ENCODE measurements around the gene RNF183. TPM values are rescaled to one million over a fixed set of nuclear protein-coding genes. Genes with fewer than 3 reads are reported as not detected.

Gene RNF183
- total and polyA plus RNA-seq, 2 of the 4 experiments (the other 2 are of a cell fraction): not detected

DNA sequence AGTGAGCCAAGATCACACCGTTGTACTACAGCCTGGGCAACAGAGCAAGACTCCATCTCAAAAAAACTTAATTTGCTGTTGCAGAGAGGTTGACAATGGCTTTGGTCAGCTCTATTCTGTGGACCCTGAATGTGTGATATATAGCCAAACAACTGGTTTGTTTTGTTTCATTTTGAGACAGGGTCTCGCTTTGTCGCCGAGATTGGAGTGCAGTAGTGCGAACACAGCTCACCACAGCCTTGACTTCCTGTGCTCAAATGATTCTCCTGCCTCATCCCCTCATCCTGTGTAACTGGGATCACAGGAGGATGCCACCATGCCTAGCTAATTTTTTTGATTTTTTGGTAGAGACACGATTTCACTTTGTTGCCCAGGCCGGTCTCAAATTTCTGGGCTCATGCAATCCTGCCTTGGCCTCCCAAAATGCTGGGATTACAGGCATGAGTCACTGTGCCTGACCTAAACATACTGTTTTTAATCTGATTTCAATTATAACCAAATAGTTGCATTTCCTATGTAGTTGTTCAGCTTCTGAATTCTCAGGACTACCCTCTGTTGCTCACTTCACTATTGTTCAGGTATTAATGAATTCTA, 9.8 kb downstream of the RNF183 start:
- no peak overlapping the region for H2BK20ac ChIP-seq (ENCODE audit: low read depth, low read length)
- peaks cover 5% of the 10 kb centered on the region for H3K9me1 ChIP-seq (ENCODE audit: insufficient read depth, low read length)
- H3K14ac ChIP-seq (replicated peaks; ENCODE audit: low read depth, low read length): no peak overlapping the region
- H2BK120ac ChIP-seq (ENCODE audit: low read depth, low read length): no peak overlapping the region
- H4K5ac ChIP-seq (ENCODE audit: low read depth, low read length): no peak overlapping the region
- H3K36me3 ChIP-seq (ENCODE audit: control insufficient read depth, insufficient read depth, low read length): peaks cover 30% of the 10 kb centered on the region
- H3K27me3 ChIP-seq (ENCODE audit: control insufficient read depth, insufficient read depth, low read length): no peaks in the 10 kb centered on the region; the same call in 1 of the 2 replicates
- peaks cover 6% of the 10 kb centered on the region; the same call in 1 of the 2 replicates for H4K20me1 ChIP-seq (ENCODE audit: insufficient read depth, low read length)
- H3K9me3 ChIP-seq (ENCODE audit: control insufficient read depth, insufficient read depth, low read length): no peaks in the 10 kb centered on the region
- ATAC-seq (ENCODE audit: low read depth) (peak; percentile 78), DNase-seq (peak; percentile 65)
- peak overlapping the region; percentile 84 for H2AK9ac ChIP-seq (replicated peaks; ENCODE audit: low read depth, low read length, poor library complexity)
- H2AK5ac ChIP-seq (ENCODE audit: low read depth, low read length): peak overlapping the region; percentile 17; the same call in 1 of the 2 replicates
- H3K18ac ChIP-seq (ENCODE audit: low read depth, low read length): no peak overlapping the region; the same call in 1 of the 2 replicates
- H3K9ac ChIP-seq (ENCODE audit: low read depth, low read length): no peak overlapping the region
- H3K23ac ChIP-seq (ENCODE audit: low read depth, low read length): no peak overlapping the region
- no peak overlapping the region for H2BK15ac ChIP-seq (ENCODE audit: low read depth, low read length)
- TF ChIP-seq CEBPB (IDR thresholded peaks at IDR 0.05; ENCODE audit: low read depth, low read length) (no peak), FOS (IDR thresholded peaks at IDR 0.05; ENCODE audit: low read depth, low read length) (peak; percentile 14; the same call in 1 of the 2 replicates)
- TF ChIP-seq, protein P1, sequence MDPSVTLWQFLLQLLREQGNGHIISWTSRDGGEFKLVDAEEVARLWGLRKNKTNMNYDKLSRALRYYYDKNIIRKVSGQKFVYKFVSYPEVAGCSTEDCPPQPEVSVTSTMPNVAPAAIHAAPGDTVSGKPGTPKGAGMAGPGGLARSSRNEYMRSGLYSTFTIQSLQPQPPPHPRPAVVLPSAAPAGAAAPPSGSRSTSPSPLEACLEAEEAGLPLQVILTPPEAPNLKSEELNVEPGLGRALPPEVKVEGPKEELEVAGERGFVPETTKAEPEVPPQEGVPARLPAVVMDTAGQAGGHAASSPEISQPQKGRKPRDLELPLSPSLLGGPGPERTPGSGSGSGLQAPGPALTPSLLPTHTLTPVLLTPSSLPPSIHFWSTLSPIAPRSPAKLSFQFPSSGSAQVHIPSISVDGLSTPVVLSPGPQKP (IDR thresholded peaks at IDR 0.05; ENCODE audit: borderline replicate concordance, low read depth, low read length): no peak
- H2BK5ac ChIP-seq (ENCODE audit: low read depth, low read length, poor library complexity, severe bottlenecking): no peak overlapping the region
- in situ Hi-C loops (cut with MboI; ENCODE audit: low sequenced_read_pairs) (no loop called here), dilution Hi-C loops (cut with HindIII; ENCODE audit: low sequenced_read_pairs, unreplicated experiment) (no loop called here), intact Hi-C loops (cut with micrococcal nuclease) (no loop called here)
- H4K91ac ChIP-seq (ENCODE audit: insufficient read depth, low read depth, low read length): no peak overlapping the region
- peak overlapping the region; percentile 47; the same call in 1 of the 2 replicates for H3K27ac ChIP-seq (ENCODE audit: insufficient read depth, low read length)
- POLR2A ChIA-PET (ENCODE audit: unreplicated experiment): no interaction called here
- no peak overlapping the region for H3K4me3 ChIP-seq (ENCODE audit: insufficient read depth, low read depth, low read length)
- no peak overlapping the region for H2AFZ ChIP-seq (replicated peaks; ENCODE audit: low read length, poor library complexity)
- no peak overlapping the region for H3K4ac ChIP-seq (ENCODE audit: low read depth, low read length)
- H4K8ac ChIP-seq (ENCODE audit: low read depth in 2 of 2, low read length in 2 of 2): no peak overlapping the region
- no peaks in the 10 kb centered on the region; a peak in 1 of 4 replicates for H3K79me1 ChIP-seq (ENCODE audit: low read depth in 1 of 2, low read length in 2 of 2)
- no peak overlapping the region for H3K56ac ChIP-seq (ENCODE audit: extremely low read depth, insufficient read depth, low read length)
- H3K4me1 ChIP-seq (ENCODE audit: control insufficient read depth, insufficient read depth, low read length): peaks cover 3% of the 10 kb centered on the region; the same call in 1 of the 2 replicates
- CTCF ChIA-PET: interaction anchor here (1.0 kb wide), 1 partner anchor 19 kb away, joined by 3 read pairs; no protein-coding TSS in a partner anchor
- H3K4me2 ChIP-seq (ENCODE audit: low read depth, low read length): no peak overlapping the region
- WGBS, 2 experiments (ENCODE audit: extremely low coverage in 2 of 2, insufficient read length in 1 of 2): 91% methylated on average over 6 of the region's 7 CpGs; no CpG with 5 or more reads in 1 of the 2 experiments
- BruUV-seq (replicated peaks): no TSS peak
